ENCODE results near the gene PRDM16. TPM values are rescaled to one million over a fixed set of nuclear protein-coding genes. Genes with fewer than 3 reads are reported as not detected.

The PRDM16 gene
- total RNA-seq, 1 experiment from 2014 or later, result 0.17 TPM

DNA sequence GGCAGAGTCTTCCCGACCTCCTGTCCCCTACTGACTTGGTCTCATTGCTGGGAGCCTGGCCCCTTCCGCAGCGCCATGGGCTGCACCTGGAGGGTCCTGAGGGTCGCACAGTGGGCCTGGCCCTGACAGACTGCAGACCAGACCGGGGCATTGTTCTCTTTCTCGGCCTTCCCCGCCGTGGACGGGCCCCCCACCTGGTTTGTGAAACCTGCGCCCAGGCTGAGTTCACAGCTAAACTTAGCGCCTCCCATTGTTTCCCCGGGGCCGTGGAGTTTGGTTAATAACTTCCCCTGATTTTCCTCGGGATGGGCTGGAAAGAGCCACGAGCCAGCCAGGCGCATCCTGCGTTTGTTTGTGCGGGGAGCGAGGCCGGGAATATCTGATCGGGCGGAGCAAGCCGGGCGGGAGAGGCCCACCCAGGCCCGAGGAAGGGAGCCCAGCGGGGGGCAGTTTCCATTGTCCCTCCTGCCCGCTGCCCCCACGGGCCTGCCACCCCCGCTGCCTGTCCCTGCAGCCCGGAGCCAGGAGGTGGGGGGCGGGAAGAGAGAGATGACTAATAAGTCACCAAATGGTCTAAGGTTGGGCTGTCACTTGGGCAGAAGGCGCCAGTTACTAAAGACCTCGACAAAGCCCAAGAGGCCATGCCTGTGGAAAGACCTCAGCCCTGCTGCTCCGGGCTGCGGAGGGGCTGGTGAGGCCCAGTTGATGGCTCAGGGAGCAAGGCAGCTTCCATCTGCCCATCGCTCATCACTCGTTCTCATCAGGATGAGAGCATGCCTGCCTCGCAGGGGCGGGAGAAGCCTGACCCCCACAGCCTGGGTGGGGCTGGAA, 346.5 kb downstream of the PRDM16 start:
- no peak overlapping the region for H3K4ac ChIP-seq (ENCODE audit: low read depth, low read length)
- no peaks in the 10 kb centered on the region for H4K20me1 ChIP-seq (ENCODE audit: control insufficient read depth, insufficient read depth, insufficient read length)
- H3K79me2 ChIP-seq (ENCODE audit: insufficient read depth, low read length), result no peaks in the 10 kb centered on the region
- H2AK5ac ChIP-seq (ENCODE audit: insufficient read length, low read length), result no peak overlapping the region
- H2AFZ ChIP-seq (ENCODE audit: low read length), result no peak overlapping the region
- no peak overlapping the region for H2BK20ac ChIP-seq (ENCODE audit: low read depth, low read length, poor library complexity, severe bottlenecking)
- H2BK5ac ChIP-seq (ENCODE audit: insufficient read length, low read length), result no peak overlapping the region
- Mint-ChIP-seq H3K4me1 (no peaks in the 10 kb centered on the region; a peak in 1 of 4 replicates), H3K27me3 (ENCODE audit: low read depth) (peaks cover 1% of the 10 kb centered on the region), H3K27ac (no peak overlapping the region), H3K9me3 (peaks cover 10 to 12% of the 10 kb centered on the region in 2 experiments), H3K4me3 (no peak overlapping the region), H3K36me3 (ENCODE audit: insufficient read depth in 1 of 3, low read depth in 3 of 3) (peaks cover 0 to 9% (median 2%) of the 10 kb centered on the region in 3 experiments; a peak in 4 of 7 replicates)
- H3K18ac ChIP-seq (ENCODE audit: insufficient read length, low read depth, low read length), result no peak overlapping the region
- H3K9me3 ChIP-seq (ENCODE audit: control insufficient read depth, low read depth, low read length), result peaks cover 7% of the 10 kb centered on the region
- DNase-seq, result no peak
- H3T11ph ChIP-seq (ENCODE audit: low read length), result no peak overlapping the region
- H3K79me1 ChIP-seq (ENCODE audit: insufficient read depth, low read depth, low read length, poor library complexity, severe bottlenecking), result no peaks in the 10 kb centered on the region
- H3K23ac ChIP-seq (ENCODE audit: insufficient read length, low read depth, low read length), result no peak overlapping the region
- no peak overlapping the region for H3K56ac ChIP-seq (ENCODE audit: insufficient read length, low read depth, low read length)
- no peak overlapping the region for H4K91ac ChIP-seq (ENCODE audit: insufficient read length, low read depth, low read length)
- TF ChIP-seq, protein P1, sequence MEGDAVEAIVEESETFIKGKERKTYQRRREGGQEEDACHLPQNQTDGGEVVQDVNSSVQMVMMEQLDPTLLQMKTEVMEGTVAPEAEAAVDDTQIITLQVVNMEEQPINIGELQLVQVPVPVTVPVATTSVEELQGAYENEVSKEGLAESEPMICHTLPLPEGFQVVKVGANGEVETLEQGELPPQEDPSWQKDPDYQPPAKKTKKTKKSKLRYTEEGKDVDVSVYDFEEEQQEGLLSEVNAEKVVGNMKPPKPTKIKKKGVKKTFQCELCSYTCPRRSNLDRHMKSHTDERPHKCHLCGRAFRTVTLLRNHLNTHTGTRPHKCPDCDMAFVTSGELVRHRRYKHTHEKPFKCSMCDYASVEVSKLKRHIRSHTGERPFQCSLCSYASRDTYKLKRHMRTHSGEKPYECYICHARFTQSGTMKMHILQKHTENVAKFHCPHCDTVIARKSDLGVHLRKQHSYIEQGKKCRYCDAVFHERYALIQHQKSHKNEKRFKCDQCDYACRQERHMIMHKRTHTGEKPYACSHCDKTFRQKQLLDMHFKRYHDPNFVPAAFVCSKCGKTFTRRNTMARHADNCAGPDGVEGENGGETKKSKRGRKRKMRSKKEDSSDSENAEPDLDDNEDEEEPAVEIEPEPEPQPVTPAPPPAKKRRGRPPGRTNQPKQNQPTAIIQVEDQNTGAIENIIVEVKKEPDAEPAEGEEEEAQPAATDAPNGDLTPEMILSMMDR (conservative IDR thresholded peaks at IDR 0.05), result no peak
- no CpG with 5 or more reads among the region's 39 CpGs for WGBS (ENCODE audit: extremely low coverage, insufficient read length, low lambda C conversion rate)
- H2BK15ac ChIP-seq (ENCODE audit: low read depth, low read length), result no peak overlapping the region
- no peak overlapping the region for H2BK12ac ChIP-seq (ENCODE audit: insufficient read length, low read depth, low read length)
- no peak overlapping the region for H2BK120ac ChIP-seq (ENCODE audit: low read depth, low read length, poor library complexity, severe bottlenecking)
- H3K27ac ChIP-seq (ENCODE audit: insufficient read length, low read depth, low read length), result no peak overlapping the region
- no peak overlapping the region for H3K9ac ChIP-seq (ENCODE audit: extremely low read depth, insufficient read length, low read length)
- no peak overlapping the region for H4K8ac ChIP-seq (replicated peaks; ENCODE audit: insufficient read length, low read depth, low read length)
- H3K14ac ChIP-seq (ENCODE audit: insufficient read depth, low read length), result no peak overlapping the region
- no peaks in the 10 kb centered on the region for H3K4me1 ChIP-seq (ENCODE audit: insufficient read depth, low read length)
- no peak overlapping the region for H3K4me2 ChIP-seq (ENCODE audit: insufficient read depth, insufficient read length, low read length)
- H3K23me2 ChIP-seq (ENCODE audit: insufficient read length, low read depth, low read length, poor library complexity, severe bottlenecking), result no peaks in the 10 kb centered on the region
- no peak overlapping the region for H4K5ac ChIP-seq (ENCODE audit: insufficient read length, low read depth, low read length)
- H3K27me3 ChIP-seq (ENCODE audit: insufficient read depth, low read length), result no peaks in the 10 kb centered on the region

All from H9 (cell line).